BE2C (cell line): ENCODE results near the gene EFCC1.
A peak's percentile ranks its signal among the peaks of the same experiment; 100 is the strongest.

ENCODE experiments used
- DNase-seq: peaks from one replicate; pipeline ENCODE4 v3.0.0-alpha.2; 2020
- H3K27me3 ChIP-seq: fragments of 250-450 bp; sonication (Bioruptor Pico); 2 replicates; pipeline ENCODE4 v1.5.1; 2020; ENCODE audit warnings: mild to moderate bottlenecking
- H3K36me3 ChIP-seq: fragments of 250-450 bp; sonication (Bioruptor Pico); 2 replicates; pipeline ENCODE4 v1.5.1; 2020; ENCODE audit warnings: mild to moderate bottlenecking
- H3K4me1 ChIP-seq: fragments of 250-450 bp; sonication (Bioruptor Pico); 2 replicates; pipeline ENCODE4 v1.5.1; 2020
- H3K4me3 ChIP-seq: 2 replicates; pipeline ENCODE4 v1.5.1; 2011; ENCODE audit warnings: low read depth, low read length
- H3K9me3 ChIP-seq: fragments of 250-450 bp; sonication (Bioruptor Pico); 2 replicates; pipeline ENCODE4 v1.5.1; 2020
- TF ChIP-seq, protein P1 (sequence below): IDR thresholded peaks from 2 replicates; pipeline ENCODE4 v1.5.1; 2012; ENCODE audit warnings: mild to moderate bottlenecking, low read depth, low read length

Gene EFCC1

GRCh38 chr3:129061888-129062834, 61.1 kb downstream of the EFCC1 start:
- no peak overlapping the region for H3K4me3 ChIP-seq
- DNase-seq, result peak; percentile 72
- H3K27me3 ChIP-seq, result no peaks in the 10 kb centered on the region
- no peaks in the 10 kb centered on the region for H3K36me3 ChIP-seq
- no peaks in the 10 kb centered on the region; the same call in 1 of the 2 replicates for H3K9me3 ChIP-seq
- no peaks in the 10 kb centered on the region; the same call in 1 of the 2 replicates for H3K4me1 ChIP-seq
- TF ChIP-seq, protein P1, sequence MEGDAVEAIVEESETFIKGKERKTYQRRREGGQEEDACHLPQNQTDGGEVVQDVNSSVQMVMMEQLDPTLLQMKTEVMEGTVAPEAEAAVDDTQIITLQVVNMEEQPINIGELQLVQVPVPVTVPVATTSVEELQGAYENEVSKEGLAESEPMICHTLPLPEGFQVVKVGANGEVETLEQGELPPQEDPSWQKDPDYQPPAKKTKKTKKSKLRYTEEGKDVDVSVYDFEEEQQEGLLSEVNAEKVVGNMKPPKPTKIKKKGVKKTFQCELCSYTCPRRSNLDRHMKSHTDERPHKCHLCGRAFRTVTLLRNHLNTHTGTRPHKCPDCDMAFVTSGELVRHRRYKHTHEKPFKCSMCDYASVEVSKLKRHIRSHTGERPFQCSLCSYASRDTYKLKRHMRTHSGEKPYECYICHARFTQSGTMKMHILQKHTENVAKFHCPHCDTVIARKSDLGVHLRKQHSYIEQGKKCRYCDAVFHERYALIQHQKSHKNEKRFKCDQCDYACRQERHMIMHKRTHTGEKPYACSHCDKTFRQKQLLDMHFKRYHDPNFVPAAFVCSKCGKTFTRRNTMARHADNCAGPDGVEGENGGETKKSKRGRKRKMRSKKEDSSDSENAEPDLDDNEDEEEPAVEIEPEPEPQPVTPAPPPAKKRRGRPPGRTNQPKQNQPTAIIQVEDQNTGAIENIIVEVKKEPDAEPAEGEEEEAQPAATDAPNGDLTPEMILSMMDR, result no peak

DNA sequence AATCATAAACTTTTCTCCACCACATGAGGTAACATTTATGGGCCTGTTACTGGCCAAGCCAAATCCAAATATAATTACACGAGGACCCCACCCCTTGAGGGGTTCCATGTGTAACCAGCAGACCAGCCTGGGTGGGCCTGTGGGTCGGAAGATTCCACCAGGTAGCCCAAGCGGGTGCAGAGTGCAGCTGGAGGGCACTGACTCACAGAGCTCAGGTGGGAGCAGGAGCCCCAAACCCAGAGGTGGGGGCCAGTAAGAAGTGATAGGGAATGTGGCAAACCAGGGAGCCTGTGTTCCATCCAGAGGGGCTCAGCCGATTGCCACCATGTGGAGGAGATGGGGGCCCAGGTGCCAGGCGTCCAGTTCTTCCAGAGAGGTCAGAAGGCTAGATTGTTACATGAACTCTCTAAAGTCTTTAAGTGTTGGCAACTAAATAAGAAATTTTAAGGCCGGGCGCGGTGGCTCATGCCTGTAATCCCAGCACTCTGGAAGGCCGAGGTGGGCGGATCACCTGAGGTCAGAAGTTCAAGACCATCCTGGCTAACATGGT, 62.1 kb downstream of the EFCC1 start:
- Histone ChIP-seq H3K27me3 (no peaks in the 10 kb centered on the region), H3K36me3 (no peaks in the 10 kb centered on the region), H3K4me1 (no peaks in the 10 kb centered on the region; the same call in 1 of the 2 replicates), H3K9me3 (no peaks in the 10 kb centered on the region; the same call in 1 of the 2 replicates), H3K4me3 (no peak overlapping the region)
- TF ChIP-seq, protein P1, result no peak
- DNase-seq, result no peak

DNA sequence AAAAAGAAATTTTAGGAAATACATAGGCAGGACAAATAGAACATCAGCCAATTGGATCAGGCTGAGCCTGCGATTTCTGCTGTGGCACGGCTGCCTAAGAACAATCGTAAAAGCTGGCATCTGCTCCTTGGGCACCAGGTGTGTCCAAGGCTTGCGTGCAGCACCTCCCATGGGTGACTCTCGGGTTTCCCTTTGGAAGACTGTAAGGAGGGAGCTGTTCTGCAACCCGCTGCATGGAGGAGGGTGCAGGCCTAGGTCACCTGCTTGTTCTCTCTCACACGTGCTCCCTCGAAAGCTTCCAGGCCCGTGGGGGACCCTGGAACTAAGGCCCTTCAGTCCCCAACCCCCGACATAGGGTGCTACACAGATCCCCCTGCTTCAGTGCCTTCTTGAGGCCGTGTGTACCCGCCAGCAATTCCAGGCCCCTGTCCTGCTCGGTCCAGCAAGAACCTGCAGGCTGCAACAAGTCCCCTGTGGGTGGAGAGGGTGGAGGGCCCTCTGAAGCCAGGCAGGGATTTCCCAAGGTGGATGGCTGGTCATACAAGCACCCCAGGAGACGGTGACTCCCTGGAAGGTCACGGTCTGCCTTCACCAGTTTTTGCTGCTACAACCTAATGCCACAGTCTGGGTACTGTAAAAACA, 62.9 kb downstream of the EFCC1 start:
- Histone ChIP-seq H3K36me3 (no peaks in the 10 kb centered on the region), H3K4me3 (no peak overlapping the region), H3K4me1 (no peaks in the 10 kb centered on the region; the same call in 1 of the 2 replicates), H3K27me3 (no peaks in the 10 kb centered on the region), H3K9me3 (no peaks in the 10 kb centered on the region; the same call in 1 of the 2 replicates)
- TF ChIP-seq, protein P1, result no peak
- DNase-seq, result no peak

GRCh38 chr3:129065016-129065719, 64.1 kb downstream of the EFCC1 start:
- Histone ChIP-seq H3K36me3 (no peaks in the 10 kb centered on the region), H3K9me3 (no peaks in the 10 kb centered on the region; the same call in 1 of the 2 replicates), H3K4me3 (no peak overlapping the region), H3K4me1 (no peaks in the 10 kb centered on the region; the same call in 1 of the 2 replicates), H3K27me3 (no peaks in the 10 kb centered on the region)
- DNase-seq, result no peak
- TF ChIP-seq, protein P1, result no peak

GRCh38 chr3:129065720-129066073, 64.6 kb downstream of the EFCC1 start:
- DNase-seq, result no peak
- H3K36me3 ChIP-seq, result no peaks in the 10 kb centered on the region
- TF ChIP-seq, protein P1, result no peak

More at GRCh38 chr3:129065720-129066073, 64.6 kb downstream of the EFCC1 start:
- Histone ChIP-seq H3K9me3 (no peaks in the 10 kb centered on the region; the same call in 1 of the 2 replicates), H3K4me3 (no peak overlapping the region), H3K27me3 (no peaks in the 10 kb centered on the region), H3K4me1 (no peaks in the 10 kb centered on the region; the same call in 1 of the 2 replicates)
